GM19463 (cell line): Measurements from ENCODE around the gene CHCHD5.
"Not testable (repeated sequence)": the region's sequence is repeated elsewhere in the genome, so short reads cannot be mapped to it uniquely, and the experiment has no call there.

Source experiments
- ATAC-seq: cut with Tn5 transposase; IDR thresholded peaks from one replicate; pipeline ENCODE4 v1.9.1; 2021; ENCODE audit warnings: mild to moderate bottlenecking, moderate library complexity; ENCODE audit not compliant: unreplicated experiment

CHCHD5 gene

DNA sequence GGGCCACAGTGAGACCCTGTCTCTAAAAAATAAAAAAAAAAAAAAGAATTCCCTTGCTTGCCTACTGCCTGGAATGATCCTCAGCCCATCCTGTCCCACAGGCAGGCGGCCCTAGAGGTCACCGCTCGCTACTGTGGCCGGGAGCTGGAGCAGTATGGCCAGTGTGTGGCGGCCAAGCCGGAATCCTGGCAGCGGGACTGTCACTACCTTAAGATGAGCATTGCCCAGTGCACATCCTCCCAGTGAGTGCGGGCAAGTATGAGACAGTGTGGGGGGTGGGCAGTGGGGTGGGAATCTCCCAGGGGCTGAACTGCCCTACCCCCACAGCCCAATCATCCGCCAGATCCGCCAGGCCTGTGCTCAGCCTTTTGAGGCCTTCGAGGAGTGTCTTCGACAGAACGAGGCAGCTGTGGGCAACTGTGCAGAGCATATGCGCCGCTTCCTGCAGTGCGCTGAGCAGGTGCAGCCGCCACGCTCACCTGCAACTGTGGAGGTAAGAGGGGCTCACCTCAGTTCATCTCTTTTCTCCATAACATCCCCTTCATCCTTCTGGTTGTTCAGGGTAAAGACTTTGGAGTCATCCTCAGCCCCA, 1.6 kb downstream of the CHCHD5 start:
- ATAC-seq: no peak

DNA sequence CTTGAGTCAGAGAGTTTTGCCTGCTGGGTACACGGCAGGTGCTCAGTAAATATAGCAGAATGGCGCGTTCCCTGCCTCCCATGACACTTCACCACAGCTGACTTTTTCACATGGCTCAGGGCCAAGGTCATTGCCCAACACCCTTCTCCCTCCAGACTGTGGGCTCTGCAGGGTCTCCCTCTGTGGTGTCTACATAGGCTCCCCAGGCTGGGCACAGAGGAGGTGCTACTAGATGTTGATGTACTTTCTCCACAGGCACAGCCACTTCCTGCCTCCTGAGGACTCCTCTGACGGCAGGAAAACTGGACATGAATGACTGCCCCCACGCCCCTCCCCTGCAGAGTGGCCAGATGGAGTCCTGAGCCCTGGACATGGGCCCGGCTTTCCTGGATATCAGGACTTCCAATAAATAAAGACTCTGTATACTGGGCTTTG, 4.2 kb downstream of the CHCHD5 start:
- no peak for ATAC-seq

DNA sequence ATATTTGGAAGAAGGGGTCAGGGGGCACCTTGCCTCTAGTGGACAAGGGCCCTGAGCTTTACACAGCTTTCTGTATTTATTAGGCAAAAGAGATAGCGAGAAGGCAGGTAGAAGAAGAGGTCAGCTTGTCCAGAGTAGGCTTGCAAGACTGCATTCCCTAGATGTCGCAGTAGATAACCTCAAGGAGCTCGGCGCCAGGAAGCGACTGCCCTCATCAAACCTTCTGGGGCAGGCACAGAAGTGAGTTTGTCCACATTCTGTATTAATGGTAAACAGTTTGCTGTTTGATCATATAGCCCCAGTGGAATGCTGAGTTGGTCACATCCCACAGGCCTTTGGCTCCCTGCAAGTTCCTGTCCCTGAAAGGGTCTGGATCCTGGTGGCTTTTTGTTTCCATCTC, 7.0 kb downstream of the CHCHD5 start:
- no peak for ATAC-seq

DNA sequence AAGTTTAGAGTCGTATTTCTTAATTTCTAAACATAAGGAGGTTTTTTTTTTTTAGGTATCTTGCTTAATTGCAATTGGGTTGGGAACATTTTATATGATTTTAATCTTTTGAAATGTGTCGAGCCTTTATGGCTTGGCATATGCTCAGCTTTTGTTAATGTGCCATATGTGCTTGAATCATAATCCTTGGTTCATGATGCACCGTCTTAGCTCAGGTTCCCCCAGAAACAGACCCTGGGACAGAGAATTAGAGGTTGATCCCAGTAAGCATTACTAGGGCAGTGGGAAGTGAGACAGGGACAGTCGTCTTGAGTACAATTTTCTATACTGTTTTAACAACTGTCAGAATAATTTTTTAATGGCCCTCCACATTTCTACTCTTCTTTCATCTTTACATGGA, 9.3 kb downstream of the CHCHD5 start:
- ATAC-seq: no peak

DNA sequence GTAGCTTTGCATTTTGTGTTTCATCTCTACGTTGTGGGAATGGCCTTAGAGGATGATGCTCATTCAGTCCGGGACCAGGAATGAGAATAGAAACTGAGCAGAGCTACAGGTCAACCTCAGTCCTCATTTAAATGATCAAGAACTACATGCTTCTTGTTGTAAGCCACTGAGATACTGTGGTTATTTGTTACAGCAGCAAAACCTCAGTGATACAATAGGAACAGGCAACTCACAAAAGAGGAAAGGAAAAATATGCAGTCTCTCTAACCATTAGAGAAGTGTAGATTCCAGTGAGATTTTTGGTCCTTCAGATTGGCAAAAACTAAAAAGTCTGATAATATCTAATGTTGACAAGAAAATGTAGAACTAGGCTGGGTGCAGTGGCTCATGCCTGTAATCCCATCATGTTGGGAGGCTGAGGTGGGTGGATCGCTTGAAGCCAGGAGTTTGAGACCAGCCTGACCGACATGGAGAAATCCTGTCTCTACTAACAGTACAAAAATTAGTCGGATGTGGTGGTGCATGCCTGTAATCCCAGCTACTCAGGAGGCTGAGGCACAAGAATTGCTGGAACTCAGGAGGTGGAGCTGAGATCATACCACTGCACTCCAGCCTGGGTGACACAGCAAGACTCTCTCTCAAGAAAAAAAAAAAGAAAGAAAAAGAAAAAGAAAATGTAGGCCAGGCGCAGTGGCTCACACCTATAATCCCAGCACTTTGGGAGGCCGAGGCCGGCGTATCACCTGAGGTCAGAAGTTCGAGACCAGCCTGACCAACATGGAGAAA, 13.3 kb downstream of the CHCHD5 start:
- no peak for ATAC-seq

DNA sequence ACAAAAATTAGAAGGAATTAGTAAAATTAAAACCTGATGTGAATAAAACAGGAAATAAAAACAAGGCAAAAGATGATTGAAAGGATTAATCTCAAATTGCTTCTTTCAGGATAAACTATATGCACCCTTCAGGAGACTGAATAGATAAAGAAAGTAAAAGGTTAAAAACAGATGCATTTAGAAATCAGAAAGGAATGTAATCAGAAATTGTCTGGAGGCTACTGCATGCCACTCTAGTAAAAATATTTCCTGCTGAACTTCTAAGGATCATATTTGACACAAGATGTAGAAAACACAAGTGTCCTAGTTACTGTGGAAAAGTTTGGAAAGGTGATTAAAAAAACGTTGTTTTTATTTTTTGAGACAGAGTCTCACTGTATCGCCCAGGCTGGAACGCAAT, 16.2 kb downstream of the CHCHD5 start:
- ATAC-seq: no peak

DNA sequence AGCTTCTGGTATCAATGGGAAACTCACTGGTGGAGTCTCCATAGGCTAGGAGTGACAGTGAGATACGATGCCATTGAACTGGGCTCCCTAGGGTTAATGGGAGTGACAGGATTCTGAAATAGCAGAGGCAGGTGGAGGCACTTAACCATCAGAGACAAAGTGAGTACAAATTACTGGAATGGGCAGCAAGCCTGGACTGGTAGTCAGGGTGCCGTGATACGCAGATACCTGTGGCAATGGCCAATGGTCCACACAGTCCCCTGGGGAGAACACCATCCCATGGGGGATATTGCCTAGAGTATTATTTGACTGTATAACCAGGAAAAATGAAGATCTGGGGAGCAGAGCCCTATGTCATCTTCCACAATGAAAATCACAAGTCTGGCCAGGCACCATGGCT, 17.3 kb downstream of the CHCHD5 start:
- ATAC-seq: no peak

DNA sequence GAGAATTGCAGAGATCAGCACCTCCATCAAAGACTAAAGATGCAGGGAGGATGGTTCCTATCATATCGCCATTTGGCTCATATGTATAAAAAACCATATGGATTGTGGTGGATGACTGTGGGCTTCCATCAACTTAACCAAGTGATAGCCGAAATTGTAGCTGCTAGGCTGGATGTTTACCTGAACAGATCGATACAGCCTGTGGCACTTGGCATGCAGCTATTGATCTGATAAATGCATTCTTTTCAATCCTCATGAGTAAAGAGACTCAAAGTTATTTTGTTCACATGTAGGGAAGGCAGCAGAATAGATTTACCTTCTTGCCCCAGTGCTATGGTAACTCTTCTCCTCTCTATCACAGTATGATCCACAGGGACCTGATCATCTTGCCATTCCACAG, 18.5 kb downstream of the CHCHD5 start:
- ATAC-seq: no peak

DNA sequence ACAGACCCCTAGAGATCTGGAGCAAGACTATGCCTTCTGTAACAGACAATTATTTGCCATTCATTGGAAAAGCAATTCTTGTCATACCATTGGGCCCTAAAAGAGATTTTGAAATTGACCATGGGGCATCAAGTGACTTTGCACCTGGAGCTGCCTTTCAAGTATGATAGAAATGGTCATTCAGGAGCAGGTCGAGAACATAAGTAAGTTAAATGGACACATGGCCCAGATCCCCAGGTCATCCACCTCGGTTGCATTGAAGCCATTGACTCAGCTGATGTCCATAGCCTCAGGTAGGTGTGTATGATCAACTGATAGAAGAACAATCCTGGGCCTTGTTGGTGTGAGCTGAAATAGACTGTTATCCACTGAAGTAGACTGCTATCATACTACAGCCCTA, 19.3 kb downstream of the CHCHD5 start:
- ATAC-seq: no peak

DNA sequence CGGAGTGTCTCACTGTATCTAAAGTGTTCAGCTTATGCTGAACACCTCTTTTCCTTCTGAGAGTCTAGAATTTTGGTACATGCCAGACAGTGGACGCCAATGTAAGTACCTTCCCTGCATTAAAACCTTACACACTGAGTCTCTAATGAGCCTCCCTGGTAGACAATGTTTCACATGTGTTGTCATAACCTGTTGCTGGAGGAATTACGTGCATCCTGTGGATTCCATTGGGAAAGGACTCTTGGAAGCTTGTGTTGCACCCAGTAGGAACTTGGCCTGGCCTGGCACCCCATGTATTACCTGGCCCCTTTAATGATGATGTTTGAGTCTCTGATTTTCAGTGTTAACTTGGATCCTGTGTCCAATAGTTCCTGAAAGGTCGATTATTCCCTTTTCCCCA, 20.5 kb downstream of the CHCHD5 start:
- no peak for ATAC-seq

DNA sequence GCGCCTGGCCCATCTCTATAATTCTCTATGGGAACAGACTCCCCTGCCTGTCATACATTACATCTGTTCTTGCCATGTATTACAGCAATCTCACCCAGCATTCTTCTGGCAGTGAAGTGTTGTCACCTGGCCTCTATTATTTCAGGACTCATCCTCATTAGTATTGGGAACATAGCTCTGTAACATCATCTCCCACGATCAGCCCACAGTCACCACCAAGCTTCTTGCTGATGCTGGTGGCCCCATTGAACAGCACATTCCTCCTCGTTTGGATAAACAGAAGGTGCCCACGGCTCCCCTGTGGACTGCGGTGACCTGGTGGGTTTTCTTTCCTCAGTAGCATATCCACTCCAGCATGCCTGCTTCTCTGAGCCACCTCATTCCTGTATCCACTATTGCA, 21.5 kb downstream of the CHCHD5 start:
- no peak for ATAC-seq

DNA sequence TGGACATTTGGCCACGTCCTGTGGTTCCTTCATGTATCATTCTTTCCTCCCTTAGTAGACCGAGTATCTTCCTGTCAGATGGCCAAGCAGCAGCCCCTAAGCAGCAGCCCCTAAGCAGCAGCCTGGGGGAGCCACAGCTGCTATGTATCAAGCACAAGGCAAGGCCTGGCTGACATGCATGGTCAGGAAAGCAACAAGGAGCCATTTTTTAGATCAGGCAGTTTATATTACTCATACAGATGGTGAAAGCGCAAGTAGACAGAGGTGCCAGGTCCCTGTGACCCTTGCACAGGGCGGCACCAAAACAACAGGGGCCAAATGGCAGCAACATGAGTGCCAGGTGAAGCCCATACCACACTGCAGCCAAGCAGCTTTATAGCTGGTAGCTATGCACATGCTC, 22.1 kb downstream of the CHCHD5 start:
- ATAC-seq: no peak

DNA sequence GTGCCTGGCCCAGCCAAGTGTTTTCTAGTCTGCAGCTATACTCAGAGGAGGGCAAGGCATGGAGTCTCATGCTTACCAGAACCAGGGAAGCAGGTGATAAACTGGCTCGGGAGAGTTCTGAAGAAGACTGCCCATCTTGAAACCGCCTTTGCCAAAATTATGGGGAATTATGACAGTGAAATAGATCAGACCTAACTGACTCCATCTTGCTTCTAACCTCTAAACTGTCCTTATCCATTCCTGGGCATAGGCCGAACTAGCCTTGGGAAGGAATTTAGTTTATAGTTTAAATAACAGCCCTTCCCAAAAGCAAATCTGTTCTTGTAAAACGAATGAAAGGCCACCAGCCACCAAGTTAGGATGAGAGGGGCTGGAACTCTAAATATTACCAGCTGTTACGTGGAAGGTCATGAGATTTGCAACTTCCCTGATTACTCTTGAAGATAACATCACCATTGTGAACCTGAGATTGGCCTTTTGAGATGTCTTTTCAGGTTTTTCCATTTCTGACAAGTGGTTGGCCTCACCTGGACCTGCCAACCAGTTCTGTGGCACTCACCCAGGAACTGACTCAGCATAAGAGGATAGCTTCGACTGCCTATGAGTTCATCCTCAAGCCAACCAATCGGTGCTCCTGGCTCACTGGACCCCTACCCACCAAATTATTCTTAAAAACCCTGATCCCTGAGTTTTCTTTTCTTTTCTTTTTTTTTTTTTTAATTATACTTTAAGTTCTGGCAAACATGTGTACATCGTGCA, 23.4 kb downstream of the CHCHD5 start:
- no peak for ATAC-seq

DNA sequence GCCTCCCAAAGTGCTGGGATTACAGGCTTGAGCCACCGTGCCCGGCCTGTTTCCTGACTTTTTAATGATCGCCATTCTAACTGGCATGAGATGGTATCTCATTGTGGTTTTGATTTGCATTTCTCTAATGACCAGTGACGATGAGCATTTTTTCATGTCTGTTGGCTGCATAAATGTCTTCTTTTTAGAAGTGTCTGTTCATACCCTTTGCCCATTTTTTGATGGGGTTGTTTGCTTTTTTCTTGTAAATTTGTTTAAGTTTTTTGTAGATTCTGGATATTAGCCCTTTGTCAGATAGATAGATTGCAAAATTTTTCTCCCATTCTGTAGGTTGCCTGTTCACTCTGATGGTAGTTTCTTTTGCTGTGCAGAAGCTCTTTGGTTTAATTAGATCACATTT, 24.9 kb downstream of the CHCHD5 start:
- not testable (repeated sequence) for ATAC-seq

DNA sequence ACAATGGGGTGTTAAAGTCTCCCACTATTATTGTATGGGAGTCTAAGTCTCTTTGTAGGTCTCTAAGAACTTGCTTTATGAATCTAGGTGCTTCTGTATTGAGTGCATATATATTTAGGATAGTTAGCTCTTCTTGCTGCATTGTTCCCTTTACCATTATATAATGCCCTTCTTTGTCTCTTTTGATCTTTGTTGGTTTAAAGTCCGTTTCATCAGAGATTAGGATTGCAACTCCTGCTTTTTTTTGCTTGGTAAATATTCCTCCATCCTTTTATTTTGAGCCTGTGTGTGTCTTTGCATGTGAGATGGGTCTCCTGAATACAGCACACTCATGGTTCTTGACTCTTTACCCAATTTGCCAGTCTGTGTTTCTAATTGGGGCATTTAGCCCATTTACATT, 27.9 kb downstream of the CHCHD5 start:
- ATAC-seq: not testable (repeated sequence)

DNA sequence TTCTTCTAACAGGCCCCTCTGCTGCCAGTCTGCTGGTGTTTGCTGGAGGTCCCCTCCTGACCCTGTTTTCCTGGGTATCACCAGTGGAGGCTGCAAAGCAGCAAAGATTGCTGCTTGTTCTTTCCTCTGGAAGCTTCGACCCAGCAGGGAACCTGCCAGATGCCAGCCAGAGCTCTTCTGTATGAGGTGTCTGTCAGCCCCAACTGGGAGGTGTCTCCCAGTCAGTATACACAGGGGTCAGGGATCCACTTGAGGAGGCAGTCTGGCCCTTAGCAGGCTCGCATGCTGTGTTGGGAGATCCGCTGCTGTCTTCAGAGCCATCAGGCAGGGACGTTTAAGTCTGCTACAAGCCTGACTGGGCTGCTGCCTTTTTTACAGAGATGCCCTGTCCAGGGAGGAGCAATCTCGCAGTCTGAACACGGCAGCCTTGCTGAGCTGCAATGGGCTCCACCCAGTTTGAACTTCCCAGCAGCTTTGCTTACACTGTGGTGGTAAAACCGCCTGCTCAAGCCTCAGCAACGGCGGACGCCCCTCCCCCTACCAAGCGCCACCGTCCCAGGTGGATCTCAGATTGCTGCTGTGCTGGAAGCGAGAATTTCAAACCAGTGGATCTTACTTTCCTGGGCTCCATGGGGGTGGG, 29.9 kb downstream of the CHCHD5 start:
- no peak for ATAC-seq

DNA sequence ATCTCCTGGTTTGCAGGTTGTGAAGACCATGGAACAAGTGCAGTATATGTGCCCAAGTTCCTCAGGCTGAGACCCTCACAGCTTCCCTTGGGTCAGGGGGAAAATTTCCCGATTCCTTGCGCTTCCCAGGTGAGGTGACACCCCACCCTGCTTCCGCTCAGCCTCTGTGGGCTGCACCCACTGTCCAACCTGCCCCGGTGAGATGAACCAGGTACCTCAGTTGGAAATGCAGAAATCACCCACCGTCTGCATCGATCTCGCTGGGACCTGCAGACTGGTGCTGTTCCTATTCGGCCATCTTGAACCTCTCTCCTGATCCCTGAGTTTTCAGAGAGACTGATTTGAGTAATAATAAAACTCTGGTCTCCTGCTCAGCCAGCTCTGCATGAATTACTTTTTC, 30.6 kb downstream of the CHCHD5 start:
- ATAC-seq: no peak

DNA sequence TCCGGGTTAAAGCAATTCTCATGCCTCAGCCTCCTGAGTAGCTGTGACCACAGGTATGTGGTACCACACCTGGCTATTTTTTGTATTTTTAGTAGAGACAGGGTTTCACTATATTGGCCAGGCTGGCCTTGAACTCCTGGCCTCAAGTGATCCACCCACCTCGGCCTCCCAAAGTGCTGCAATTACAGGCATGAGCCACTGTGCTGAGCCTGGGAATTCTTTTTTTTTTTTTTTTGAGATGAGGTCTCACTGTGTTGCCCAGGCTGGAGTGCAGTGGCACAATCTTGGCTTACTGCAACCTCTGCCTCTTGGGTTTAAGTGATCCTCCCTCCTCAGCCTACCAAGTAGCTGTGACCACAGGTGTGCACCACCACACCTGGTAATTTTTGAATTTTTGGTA, 31.4 kb downstream of the CHCHD5 start:
- not testable (repeated sequence) for ATAC-seq

DNA sequence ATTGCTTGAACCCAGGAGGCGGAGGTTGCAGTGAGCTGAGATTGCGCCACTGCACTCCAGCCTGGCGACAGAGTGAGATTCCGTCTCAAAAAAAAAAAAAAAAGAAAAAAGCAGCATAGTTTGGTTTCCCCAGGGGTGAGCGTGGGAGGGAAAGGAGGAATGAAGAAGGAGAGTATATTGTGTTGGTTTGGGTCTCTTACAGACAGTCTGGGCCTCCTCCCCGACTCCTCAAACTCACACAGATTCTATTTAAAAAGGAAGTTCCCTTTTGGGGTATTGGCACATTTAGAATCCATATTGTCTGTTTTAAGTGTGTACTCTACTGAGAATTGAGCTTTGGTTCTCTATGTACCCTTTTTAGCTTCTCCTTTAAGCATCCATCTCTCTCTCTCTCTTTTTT, 34.0 kb downstream of the CHCHD5 start:
- ATAC-seq: no peak

DNA sequence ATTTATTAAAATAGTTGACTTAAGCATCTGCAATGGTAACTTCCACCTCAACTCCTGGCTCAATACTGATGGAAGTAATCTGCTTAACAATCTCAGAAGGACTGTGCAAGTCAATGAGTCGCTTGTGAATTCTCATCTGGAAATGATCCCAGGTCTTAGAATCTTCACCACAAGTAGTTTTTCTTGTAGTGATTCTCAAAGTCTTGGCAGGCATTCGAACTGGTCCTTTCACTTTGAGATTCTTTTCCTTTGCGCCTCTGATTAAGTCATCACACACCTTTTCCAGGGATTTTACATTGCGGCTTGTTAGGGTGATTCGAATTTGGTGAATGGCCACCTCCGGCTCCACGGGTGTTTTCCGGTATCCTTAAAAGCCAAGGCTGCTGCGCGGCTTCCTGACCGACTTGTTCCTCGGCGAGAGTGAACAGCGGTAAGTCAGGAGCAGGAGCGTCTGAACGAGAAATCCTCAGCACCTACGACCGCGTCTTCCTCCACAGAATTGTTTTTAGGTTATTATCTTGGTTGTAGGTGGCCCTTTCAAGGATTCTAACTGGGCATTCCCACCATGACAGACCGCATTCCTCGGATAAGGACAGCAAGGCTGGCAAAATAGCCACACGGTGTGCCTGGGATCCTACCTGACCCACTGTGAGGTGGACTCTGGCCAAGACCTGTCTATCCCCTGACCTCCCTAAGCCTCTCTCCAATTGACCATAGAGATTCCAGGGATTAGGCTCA, 37.5 kb downstream of the CHCHD5 start:
- no peak for ATAC-seq

DNA sequence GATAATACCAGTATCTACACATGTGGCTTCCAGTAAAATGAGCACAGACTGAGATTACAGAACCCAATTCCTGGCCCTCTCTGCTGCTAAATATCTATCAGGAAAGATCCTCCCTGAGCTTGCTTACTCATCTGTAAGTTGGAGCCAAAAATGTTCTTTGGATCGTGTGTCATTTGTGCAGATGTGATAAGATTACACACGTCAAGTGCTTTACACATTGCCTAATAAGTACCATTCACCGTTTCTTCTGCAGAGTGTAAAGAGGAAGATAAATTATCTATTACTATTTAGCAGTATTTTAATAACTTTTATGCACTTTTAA, 38.1 kb downstream of the CHCHD5 start:
- no peak for ATAC-seq
